AG09309 (cell line): Measurements from ENCODE around the gene SUMO3.

ENCODE experiments used
- DNase-seq: peaks from one replicate; pipeline ENCODE4 v3.0.0-alpha.2; 2010; ENCODE audit warnings: low read depth
- H3K4me3 ChIP-seq: 2 replicates; pipeline ENCODE4 v1.5.1; 2011; ENCODE audit warnings: mild to moderate bottlenecking, low read depth, low read length, moderate library complexity; ENCODE audit not compliant: control insufficient read depth
- TF ChIP-seq, protein P1 (sequence below): IDR thresholded peaks from 2 replicates; pipeline ENCODE4 v1.5.1; 2011; ENCODE audit warnings: mild to moderate bottlenecking, low read depth, low read length, inconsistent platforms; ENCODE audit not compliant: insufficient read depth, control insufficient read depth; ENCODE audit errors: missing control alignments

SUMO3 gene

DNA sequence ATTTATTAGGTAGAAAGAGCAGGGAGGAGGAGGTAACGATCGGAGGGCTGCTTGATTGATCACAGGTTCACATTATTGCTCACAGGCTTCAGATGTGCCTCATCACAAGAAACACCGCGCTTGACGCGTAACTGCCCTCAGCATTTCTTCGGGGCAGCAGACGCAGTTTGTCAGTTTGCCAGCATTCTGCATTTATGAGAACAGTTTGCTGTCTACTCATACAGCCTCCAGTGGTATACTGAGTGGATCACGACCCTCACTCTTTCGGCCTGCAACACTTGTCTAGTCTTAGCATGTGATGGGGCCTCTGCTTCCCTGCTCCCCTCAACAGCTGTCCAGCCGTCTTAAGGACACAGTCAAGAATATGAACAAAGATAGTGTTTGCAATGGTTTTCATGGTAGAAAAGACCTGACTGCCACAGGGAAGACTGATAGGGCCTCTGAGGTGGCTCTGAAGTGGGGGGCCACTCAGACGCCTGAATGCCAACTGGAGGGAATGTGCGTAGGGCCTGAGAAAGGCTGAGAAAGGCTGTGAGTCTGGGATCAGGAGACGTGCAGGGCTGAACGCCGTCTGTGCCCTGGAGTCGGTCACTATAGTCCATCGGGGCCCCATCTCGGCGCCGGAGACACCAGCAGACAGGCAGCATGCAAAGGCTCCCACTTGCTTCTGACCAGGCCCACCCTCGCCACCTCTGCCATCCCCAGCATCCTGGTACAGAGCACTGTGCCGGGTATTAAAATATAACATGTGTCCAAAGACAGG lies 61.3 kb downstream of the SUMO3 start:
- no peak overlapping the region for H3K4me3 ChIP-seq
- no peak for DNase-seq
- TF ChIP-seq, protein P1, sequence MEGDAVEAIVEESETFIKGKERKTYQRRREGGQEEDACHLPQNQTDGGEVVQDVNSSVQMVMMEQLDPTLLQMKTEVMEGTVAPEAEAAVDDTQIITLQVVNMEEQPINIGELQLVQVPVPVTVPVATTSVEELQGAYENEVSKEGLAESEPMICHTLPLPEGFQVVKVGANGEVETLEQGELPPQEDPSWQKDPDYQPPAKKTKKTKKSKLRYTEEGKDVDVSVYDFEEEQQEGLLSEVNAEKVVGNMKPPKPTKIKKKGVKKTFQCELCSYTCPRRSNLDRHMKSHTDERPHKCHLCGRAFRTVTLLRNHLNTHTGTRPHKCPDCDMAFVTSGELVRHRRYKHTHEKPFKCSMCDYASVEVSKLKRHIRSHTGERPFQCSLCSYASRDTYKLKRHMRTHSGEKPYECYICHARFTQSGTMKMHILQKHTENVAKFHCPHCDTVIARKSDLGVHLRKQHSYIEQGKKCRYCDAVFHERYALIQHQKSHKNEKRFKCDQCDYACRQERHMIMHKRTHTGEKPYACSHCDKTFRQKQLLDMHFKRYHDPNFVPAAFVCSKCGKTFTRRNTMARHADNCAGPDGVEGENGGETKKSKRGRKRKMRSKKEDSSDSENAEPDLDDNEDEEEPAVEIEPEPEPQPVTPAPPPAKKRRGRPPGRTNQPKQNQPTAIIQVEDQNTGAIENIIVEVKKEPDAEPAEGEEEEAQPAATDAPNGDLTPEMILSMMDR: no peak
